ENCODE measurements around the gene WTIP.
"Not testable (repeated sequence)": the region's sequence is repeated elsewhere in the genome, so short reads cannot be mapped to it uniquely, and the experiment has no call there.

The WTIP gene

GRCh38 chr19:34504273-34504808 lies 22.8 kb downstream of the WTIP start:
- no peak for DNase-seq

GRCh38 chr19:34504809-34505291 lies 23.3 kb downstream of the WTIP start:
- DNase-seq: no peak

- DNase-seq: no peak
Observed at GRCh38 chr19:34505321-34506025, 23.9 kb downstream of the WTIP start.

- no peak for DNase-seq
Observed at GRCh38 chr19:34506026-34506370, 24.4 kb downstream of the WTIP start.

GRCh38 chr19:34507414-34508067 lies 26.0 kb downstream of the WTIP start:
- no peak for DNase-seq

DNA sequence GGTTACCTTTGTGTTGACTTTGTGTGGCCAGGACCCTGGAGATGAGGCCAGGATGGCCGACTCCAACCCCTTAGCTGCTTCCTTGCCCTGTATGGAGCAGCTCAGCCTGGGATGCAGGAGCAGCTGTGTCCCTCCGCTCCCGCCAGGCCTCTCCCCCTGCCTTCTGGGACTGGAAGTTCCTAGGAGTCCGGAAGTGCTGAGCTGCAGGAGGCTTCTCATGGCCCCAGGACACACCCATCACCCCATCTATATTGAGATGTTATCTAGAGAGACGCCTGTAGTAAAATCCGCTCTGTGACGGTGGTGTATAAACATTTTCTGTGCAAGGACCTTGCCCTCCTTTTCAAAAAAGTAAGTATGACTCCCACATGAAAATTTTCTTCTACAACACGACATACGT lies 27.0 kb downstream of the WTIP start:
- DNase-seq: no peak

GRCh38 chr19:34510904-34511303 lies 29.3 kb downstream of the WTIP start:
- DNase-seq: not testable (repeated sequence)

GRCh38 chr19:34512254-34512822 lies 30.8 kb downstream of the WTIP start:
- no peak for DNase-seq

DNA sequence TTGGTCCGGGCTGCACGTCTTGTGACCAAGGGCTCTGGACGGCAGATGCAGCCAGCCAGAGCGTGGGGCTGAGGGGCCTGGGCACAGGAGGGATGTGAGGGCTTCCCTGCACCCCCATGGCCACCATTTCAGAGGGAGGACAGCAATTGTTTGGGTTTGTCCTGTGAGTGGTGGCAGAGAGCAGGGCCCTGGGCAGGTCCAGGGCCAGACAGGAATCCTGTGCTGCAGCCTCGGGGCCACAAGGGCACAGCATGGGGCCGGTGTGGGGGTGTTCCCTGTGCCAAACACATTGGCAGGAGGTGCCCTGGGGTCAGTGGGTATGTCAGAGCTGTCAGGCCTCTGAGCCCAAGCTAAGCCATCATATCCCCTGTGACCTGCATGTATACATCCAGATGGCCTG lies 32.2 kb downstream of the WTIP start:
- DNase-seq: no peak

DNA sequence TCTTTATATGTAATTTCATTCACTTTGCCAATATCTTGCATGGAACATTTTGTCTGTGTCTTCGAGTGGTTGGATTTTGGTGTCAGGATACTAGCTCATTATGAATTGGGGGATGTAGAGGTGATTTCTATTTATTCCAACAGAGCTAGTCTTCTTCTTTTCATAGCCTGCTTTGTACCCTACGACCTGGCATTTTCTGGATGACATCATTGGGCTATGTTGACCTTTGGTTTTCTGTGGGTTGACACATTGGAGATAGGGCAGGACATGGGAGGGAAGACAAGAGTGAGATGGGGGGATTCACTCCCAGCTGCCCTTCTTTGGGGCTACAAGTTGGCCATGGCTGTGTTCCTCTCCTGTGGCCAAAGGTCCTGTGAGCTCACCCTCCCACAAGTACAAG lies 38.0 kb downstream of the WTIP start:
- DNase-seq: no peak

- no peak for DNase-seq
Observed at GRCh38 chr19:34523408-34523807, 41.9 kb downstream of the WTIP start.

DNA sequence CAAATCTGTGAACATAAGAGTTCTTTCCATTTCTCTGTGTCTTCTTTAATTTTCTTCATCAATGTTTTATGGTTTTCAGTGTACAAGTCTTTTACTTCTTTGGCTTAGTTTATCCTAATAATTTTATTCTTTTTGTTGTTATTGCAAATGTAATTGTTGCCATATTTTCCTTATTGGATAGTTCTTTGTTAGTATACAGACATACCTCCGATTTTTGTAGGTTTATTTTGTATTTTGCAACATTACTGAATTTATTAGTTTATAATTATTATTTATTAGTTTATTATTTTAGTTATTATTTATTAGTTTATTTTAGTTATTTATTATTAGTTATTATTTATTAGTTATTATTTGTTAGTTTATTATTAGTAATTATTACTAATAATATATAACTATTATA lies 43.4 kb downstream of the WTIP start:
- DNase-seq: no peak

DNA sequence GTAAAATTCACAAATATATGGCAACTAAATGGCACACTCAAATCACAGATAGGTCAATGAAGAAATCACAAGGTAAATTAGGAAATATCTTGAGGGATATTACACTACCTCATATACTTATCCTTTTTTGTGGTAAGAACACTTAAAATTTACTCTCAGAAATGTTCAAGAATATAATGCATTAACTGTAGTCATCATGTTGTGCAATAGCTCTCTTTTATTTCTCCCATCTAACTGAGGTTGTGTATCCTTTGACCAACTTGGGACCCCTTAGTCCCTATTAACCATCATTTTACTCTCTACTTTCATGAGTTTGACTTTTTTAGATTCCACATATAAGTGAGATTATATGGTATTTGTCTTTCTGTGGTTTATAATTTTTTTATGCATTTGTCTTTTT lies 52.6 kb downstream of the WTIP start:
- DNase-seq: no peak

- no peak for DNase-seq
Observed at GRCh38 chr19:34539396-34539795, 57.8 kb downstream of the WTIP start.

GRCh38 chr19:34540811-34541557 lies 59.4 kb downstream of the WTIP start:
- no peak for DNase-seq

GRCh38 chr19:34549833-34550232 lies 68.3 kb downstream of the WTIP start:
- no peak for DNase-seq

- DNase-seq: no peak
Observed at GRCh38 chr19:34555447-34555846, 73.9 kb downstream of the WTIP start.

GRCh38 chr19:34556488-34556887 lies 74.9 kb downstream of the WTIP start:
- DNase-seq: no peak

DNA sequence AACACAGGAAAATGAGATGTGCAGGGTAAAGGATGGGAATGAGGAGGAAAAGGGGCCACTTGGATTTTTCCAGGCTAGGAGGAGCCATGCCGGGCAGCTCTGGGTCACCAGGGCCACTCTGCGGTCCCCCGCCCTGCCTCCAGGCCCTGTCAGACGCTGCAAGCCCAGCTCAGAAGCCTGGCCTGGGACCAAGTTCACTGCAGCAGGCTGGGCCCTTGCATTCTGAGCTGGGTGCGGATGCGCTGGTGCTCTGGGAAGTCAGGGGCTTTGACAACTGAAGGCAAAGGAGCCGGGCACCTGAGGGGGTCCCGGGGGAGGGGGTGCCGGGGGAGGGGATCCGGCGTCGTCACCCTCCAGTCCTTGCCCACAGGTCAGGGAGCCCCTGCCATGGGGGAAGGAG lies 77.5 kb downstream of the WTIP start:
- no peak for DNase-seq

DNA sequence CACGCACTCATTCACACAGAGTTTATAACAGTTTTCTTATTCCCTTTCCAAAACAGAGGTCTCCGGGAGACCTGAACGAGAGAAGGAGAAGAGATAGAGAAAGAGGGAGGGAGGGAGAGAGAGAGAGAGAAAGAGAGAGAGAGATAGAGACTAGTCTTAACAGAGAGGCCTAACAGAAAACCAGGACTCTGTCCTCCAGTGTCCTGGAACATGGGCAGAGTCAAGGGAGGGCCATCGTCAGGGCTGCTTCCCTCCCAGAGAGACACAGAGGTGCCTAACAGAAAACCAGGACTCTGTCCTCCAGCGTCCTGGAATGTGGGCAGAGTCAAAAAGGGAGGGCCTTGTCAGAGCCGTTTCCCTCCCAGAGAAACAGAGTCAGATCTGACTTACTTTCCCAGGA lies 78.7 kb downstream of the WTIP start:
- no peak for DNase-seq

Measured in CD4-positive, alpha-beta T cell treated with Interleukin-1 beta for 1 hour (primary cell).